ENCODE measurements around the gene MACROD2.

Gene MACROD2

DNA sequence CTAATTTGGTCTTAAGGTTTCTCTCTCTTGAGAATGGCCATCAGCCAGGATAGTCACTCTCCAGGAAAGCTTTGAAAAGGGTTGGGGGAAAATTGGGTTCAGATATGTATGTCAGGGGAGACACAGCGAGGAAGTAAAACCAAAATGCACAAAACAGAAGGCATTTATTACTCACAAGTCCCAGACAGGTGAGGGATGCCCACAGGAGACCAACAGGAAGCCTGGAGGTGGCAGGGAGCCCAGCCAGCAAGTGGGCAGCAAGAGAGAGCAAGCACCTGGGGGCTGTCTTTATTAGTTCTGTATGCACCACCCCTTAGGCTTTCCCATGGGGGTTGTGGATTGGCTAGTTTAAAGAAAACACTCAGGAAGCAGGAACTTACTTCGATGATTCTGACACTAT, 1870.2 kb downstream of the MACROD2 start:
- no peak for DNase-seq

DNA sequence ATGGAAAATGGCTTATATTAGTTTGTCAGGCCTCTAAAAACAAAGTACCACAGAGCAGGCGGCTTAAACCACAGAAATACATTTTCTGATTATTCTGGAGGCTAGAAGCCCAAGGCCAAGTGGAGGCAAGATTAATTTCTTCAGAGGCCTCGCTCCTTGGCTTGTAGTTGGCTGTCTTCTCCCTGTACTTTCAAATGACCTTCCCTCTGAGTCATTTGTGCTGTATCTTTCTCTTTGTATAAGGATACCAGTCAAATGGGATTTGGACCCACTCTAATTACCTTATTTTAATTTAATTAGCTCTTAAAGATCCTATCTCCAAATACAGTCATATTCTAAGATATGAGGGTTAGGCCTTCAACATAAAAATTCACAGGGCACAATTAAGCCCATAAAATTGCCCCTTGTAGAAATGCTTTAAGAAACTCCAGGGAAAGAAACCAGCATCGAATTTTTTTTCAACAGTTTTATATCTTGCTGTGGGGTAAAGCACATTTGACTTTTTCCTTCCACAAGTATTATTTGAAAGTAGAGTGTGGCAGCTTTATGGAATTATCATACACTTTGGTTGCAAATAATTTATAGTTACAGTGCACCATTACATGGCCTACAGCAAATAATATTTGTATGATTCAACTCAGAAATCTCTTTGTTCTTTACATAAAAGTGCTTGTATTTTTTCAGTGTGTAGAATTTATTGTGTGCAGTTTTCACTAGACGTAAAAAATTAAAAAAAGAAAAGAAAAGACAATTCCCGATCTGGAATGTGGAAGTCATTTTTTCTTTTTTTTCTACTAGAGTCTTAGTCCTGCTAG, 1871.8 kb downstream of the MACROD2 start:
- no peak for DNase-seq

- no peak for DNase-seq
Observed at GRCh38 chr20:15867899-15868298, 1872.6 kb downstream of the MACROD2 start.

GRCh38 chr20:15875446-15875845, 1880.1 kb downstream of the MACROD2 start:
- DNase-seq, result peak; percentile 43

GRCh38 chr20:15882553-15882952, 1887.2 kb downstream of the MACROD2 start:
- no peak for DNase-seq

GRCh38 chr20:15886250-15886649, 1890.9 kb downstream of the MACROD2 start:
- no peak for DNase-seq

- DNase-seq, result no peak
Observed at GRCh38 chr20:15887387-15887786, 1892.1 kb downstream of the MACROD2 start.

DNA sequence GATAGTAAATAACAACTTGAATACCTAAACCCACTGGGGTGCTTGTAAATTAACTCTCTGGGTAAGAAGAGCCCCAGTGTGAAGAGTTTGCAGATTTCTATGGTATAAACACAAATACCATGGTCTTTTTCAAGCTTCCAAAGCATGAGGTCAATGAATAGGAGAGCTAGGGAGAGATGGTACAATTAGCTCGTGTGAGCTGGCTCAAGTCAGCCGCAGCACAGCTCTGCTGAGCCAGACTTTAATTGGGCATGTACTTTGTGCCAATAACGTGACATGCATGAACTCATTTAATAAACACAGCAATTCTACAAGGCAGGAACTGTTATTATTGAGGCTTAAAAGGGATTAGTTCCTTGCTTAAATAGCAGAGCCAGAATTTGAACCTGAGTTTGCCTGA, 1893.7 kb downstream of the MACROD2 start:
- no peak for DNase-seq

DNA sequence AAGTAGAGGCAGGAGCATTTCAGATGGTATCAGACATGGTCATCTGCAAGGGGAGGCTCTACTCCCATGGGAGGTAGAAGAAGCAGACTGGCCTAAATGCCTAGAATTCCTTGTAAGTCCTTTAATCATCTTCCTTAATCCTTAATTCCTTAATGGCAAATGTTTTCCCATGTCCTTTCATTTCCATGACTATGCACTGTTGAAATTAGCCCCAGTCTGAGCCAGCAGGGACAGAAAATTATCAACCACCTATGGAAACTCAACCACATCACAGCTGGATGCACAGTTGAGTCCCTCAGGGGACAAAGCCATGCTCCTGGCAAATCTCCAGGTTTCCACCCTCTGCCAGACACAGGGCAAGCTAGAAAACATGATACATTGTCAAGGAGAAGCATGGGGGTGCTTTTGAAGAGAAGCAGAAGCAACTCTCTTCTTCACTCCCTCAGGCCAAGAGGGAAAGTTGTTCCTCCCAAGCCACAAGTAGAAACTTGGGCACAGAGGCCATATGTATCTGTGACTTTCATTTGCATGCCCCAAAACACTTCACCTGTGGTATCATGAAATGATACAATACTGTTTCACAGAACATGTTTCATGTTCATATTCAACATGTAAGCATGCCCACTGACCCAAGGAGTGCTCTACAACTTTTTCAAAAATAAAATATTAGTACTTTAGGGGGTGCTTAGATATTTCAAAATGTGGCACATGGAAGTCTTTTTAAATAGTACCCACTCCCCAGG, 1894.4 kb downstream of the MACROD2 start:
- no peak for DNase-seq

GRCh38 chr20:15890407-15890982, 1895.2 kb downstream of the MACROD2 start:
- no peak for DNase-seq

DNA sequence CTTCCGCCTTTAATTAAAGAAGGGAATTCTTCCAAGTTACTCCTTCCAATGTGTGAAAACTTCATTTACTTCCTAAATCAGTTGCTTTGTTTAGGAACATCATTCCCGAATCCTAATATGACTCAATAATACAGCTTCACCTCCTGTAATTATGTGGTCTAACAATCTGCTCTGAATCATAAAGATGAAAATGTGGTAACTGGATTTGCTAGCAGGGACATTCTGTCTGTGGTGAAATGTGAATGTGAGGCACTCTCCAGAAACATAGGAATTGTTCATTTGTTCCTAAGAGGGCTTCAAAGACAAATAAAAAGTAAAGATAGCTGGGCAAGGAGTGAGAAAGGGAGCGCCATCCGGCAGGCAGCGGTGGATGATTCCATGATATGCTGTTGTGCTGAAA, 1899.8 kb downstream of the MACROD2 start:
- DNase-seq, result no peak

- no peak for DNase-seq
Observed at GRCh38 chr20:15895560-15896084, 1900.3 kb downstream of the MACROD2 start.

GRCh38 chr20:15899967-15900366, 1904.7 kb downstream of the MACROD2 start:
- DNase-seq, result no peak

GRCh38 chr20:15900443-15900842, 1905.1 kb downstream of the MACROD2 start:
- DNase-seq, result no peak

- no peak for DNase-seq
Observed at GRCh38 chr20:15902493-15902892, 1907.2 kb downstream of the MACROD2 start.

GRCh38 chr20:15905661-15906060, 1910.3 kb downstream of the MACROD2 start:
- DNase-seq, result no peak

DNA sequence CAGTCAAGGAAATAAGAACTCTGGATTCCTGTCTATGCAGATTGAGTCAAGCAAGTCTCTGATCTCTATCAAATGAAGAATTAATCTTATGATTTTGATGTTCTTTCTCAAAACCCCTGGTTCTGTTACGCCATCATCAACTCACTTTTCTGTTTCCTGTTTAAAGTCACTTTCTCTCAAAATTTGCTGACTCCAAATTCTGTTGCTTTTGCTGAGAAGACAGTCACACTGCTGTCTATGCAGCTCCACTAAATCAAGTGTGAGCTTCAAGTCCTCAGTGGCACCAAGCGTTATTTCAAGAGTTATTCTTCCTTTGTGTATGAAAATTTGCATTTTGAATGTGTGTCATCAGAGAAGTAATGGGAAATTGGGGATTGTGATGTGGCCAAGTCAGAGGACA, 1914.7 kb downstream of the MACROD2 start:
- DNase-seq, result no peak

DNA sequence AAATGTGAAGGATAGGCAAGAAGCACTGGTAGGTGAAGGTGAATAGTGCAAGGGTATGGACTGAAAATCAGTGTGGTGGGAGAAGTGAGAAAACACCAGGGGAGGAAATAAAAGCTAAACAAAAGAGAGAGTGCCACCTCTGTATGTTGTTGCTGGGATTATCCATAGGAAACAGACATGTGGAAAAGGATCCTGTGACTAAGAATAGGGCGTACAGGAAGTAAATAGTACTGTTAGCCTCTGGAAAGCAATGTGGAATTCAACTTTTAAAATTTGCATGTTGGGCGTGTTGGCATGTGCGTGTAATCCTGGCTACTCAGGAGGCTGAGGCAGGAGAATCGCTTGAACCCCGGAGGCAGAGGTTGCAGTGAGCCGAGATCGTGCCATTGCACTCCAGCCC, 1916.3 kb downstream of the MACROD2 start:
- no peak for DNase-seq

- DNase-seq, result no peak
Observed at GRCh38 chr20:15913391-15914025, 1918.2 kb downstream of the MACROD2 start.

- DNase-seq, result no peak
Observed at GRCh38 chr20:15916623-15917022, 1921.3 kb downstream of the MACROD2 start.

DNA sequence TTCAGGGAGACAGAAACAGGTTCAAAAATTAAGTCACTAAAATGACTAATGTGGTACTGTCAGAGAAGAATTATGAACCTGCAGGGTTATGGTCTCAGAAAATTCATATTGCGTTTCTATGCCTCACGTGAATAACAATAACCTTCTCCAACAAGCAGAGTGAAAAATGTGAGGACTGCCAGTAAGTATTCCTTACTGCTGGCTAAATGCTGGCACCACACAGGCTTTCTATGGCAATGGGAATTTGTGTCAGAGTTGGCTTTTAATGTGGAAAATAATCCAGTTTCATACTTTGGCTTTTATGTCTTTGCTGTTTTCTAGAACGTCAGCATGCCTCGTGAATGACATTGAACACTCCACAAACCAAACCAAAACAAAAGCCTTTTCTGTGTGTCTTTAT, 1922.0 kb downstream of the MACROD2 start:
- DNase-seq, result no peak

DNA sequence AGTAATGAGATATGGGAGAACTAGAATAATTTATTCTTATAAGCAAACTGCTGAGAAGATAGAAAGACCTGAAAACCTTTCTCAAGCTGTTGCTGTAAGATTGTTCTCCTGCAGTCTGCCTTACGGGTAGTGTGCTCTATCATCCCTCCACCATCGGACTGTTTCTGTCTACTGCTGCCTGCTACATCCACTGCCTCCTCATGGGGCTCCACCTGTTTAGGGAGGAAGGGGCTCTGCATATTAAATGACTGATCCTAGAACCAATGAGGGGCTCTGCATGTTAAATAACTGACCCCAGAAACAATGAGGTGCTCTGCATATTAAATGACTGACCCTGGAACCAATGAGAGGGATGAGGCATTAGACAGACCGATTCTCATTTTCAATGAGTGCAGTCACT, 1923.3 kb downstream of the MACROD2 start:
- DNase-seq, result no peak

- no peak for DNase-seq
Observed at GRCh38 chr20:15919118-15919517, 1923.8 kb downstream of the MACROD2 start.
